Suppressor macrophage treated with lipopolysaccharide for 4 hours (primary cell): ENCODE measurements around the gene CHORDC1.
A peak's percentile ranks its signal among the peaks of the same experiment; 100 is the strongest.
"Not testable (repeated sequence)": the region's sequence is repeated elsewhere in the genome, so short reads cannot be mapped to it uniquely, and the experiment has no call there.

Source experiments
- DNase-seq: peaks from one replicate; pipeline ENCODE4 v3.0.0-alpha.2; 2020

Gene CHORDC1

DNA sequence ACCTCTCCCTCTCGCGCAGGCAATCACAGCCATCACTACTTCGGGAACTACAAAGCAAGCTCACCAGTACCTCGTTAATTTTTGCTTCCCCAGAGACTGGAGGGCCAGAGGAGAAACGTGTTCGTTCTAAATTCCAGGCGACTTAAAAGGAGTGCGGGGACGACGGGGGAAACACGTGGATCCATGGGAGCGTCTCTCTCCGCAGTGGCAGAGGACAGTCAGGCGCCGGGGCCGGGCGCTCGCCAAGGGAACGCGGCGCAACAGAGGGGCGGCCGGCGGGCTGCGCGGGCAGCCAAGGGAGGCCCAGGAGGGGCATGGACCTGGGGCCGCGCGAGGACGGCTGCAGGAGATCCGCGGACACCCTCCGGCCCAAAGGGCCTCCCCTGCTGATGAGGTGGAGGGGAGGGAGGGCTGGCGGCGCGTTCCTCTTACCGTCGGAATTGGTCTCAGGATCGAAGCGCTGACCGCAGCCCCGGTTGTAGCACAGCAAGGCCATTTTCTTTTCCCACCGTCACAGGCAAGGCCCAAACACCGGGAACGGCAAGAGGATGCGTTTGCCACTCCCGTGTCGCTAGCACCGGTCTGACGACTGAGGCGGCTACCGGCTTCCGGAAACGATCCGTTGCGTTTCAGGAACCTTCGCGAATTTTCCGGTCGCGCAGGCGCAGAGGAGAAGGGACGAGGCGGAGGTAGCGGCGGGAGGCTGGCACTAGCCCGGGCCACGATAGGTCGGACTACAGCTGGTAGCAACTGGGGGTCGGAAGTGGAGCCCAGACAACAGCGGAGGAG lies at the start of gene CHORDC1:
Gene CHORDC1 (minus strand): TSS at position 591 of the 789 bp plus-strand sequence. CDS start 95 bp downstream, at position 496.
- DNase-seq, result peak; percentile 96

GRCh38 chr11:90257158-90257525 lies 34.3 kb upstream of the CHORDC1 start:
- no peak for DNase-seq

DNA sequence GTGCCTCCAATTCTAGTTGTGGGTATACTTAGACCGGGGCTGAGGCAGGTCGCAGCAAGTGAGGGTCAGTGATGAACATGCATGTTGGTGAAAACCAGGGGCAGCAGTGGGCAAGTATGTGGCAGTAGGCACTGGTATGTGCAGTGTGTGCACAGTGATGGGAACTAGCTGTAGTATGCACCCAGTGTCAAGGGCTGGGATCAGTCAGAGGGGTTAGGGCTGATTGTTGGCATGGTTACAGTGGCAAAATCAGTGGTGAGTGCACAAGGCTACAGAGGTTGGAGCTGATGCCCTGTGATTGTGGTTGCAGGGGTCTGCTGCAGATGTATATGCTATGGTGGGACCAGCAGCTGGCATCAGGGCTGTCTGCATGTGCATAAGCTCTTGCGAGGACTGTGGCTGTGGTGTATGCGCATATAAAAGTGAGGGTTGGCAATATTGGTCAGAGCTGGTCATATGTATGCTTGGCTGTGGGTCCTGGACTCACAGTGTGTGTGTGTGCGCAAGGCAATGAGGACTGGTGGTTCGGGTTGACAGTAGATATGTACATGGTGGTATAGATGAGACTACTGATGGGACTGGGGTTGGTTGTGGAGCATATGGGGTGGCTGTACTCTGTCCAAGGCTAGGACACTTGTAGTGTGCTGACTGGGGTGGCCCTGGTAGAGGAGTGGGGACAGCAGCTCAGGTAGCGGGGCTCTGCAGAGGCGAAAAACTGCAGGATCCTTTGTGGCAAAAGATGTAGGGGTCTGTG lies 33.7 kb upstream of the CHORDC1 start:
- DNase-seq, result no peak

DNA sequence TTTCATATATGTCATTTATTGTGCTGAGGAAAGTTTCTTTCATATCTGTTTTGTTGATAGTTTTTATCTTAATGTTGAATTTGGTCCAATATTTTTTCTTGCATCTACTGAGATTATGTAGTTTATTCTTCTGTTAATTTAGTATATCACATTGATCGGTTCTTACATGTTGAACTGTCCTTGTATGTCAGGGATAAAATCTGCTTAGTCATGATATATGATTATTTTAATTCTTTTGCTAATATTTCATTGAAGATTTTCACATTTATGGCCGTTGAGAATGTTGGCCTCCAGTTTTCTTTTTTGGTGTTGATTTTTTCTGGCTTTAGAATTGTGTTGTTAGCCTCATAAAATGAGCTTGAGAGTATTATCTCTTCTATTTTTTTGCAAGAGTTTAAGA lies 31.2 kb upstream of the CHORDC1 start:
- DNase-seq, result no peak

- no peak for DNase-seq
Observed at GRCh38 chr11:90252053-90252452, 29.2 kb upstream of the CHORDC1 start.

DNA sequence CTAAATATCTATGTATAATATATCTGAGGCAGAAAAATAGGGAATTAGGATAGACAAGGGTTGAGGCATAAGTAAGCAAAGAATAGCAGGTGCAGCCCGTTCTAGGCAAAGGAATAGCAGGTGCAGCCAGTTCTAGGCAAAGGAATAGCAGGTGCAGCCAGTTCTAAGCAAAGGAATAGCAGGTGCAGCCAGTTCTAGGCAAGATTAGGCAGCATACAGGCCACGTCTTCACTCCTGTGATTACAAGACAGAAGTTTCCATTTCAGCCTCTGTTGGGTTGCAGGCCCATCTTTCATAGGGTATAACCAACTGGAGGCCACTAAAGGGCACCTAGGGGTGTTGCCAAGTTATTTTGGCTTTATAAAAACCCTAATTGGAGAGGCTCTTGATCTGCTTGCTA lies 28.8 kb upstream of the CHORDC1 start:
- DNase-seq, result no peak

DNA sequence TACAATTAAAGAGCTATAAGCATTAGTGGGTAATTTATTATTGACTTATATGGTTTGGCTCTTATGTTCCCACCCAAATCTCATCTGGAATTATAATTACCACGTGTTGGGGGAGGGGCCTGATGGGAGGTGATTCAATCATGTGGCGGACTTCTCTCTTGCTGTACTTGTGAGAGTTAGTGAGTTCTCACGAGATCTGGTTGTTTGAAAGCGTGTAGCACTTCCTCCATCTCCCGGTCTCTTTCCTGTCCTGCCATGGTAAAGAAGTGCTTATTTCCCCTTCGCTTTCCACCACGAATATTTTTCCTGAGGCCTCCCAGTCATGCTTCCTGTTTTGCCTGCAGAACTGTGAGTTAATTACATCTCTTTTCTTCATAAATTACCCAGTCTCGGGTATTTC lies 28.1 kb upstream of the CHORDC1 start:
- peak; percentile 14 for DNase-seq

DNA sequence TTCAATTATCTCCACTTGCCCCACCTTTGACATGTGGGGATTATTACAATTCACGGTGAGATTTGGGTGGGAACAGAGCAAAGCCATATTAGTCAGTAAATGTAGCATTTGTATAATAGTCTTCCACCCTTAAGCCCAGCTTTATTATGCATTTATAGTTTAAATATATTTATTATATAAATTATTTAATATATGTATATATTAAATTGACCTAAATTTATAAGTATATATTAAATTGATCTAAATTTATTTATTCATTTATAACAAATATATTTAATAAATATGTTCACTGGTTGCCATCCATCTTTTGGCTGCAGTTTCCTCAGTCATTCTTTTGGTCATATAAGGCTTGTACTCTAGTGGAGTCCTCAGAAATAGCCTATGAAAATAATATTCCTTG lies 23.6 kb upstream of the CHORDC1 start:
- DNase-seq, result no peak

GRCh38 chr11:90243534-90243933 lies 20.7 kb upstream of the CHORDC1 start:
- no peak for DNase-seq

DNA sequence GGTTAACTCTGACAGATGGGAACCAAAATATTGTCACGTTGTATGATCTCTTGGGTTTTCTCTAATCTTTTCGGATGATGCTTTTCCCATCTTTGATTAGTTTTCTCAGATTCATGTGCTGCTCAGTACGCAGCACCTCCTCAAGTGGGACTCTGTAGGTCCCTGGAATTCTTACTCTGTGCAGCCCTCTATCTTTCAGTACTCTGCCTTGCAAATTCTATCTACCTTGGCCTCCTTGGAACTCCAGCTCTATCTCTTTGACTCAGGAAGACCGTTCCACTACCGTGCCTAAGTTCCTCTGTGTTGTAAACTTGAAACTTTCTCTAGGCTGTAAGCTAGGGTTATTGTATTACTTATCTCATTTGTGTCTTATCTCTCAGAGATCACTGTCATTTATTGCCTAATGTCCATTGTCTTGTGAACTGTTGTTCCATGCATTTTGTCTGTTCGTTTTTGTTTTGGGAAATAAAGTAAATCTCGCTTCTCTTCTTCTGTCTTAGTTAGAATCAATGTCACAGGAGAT lies 20.1 kb upstream of the CHORDC1 start:
- no peak for DNase-seq

GRCh38 chr11:90241414-90241813 lies 18.6 kb upstream of the CHORDC1 start:
- DNase-seq, result no peak

DNA sequence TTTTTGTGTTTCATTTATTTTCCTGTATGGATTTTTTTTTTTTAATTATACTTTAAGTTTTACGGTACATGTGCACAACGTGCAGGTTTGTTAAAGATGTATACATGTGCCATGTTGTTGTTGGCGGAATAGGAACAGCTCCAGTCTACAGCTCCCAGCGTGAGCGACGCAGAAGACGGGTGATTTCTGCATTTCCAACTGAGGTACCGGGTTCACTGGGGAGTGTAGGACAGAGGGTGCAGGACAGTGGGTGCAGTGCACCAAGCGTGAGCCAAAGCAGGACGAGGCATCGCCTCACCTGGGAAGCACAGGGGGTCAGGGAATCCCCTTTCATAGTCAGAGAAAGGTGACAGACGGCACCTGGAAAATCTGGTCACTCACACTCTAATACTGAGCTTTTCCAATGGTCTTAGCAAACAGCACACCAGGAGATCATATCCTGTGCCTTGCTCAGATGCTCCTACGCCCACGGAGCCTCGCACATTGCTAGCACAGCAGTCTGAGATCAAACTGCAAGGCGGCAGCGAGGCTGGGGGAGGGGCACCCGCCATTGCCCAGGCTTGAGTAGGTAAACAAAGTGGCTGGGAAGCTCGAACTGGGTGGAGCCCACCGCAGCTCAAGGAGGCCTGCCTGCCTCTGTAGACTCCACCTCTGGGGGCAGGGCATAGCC lies 17.3 kb upstream of the CHORDC1 start:
- DNase-seq, result not testable (repeated sequence)

DNA sequence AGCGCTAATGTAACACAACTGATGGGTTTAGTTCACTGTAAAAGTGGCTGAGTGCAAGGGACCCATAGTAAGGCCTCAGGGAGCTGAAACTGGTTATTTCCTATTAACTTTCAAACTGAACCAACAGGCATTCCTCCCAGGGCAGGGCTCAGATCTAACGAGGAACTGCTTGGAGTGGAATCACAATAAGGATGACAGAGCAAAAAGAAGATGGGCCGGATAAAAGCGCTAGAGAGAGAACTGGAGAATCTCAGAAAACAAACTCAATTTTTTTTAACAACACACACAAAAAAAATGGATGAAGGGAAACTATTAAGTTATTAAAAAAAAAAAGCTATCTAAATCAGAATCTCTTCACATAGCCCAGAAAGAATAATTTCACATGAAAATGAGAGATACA lies 14.2 kb upstream of the CHORDC1 start:
- DNase-seq, result no peak

GRCh38 chr11:90235526-90235925 lies 12.7 kb upstream of the CHORDC1 start:
- no peak for DNase-seq

- no peak for DNase-seq
Observed at GRCh38 chr11:90234977-90235376, 12.1 kb upstream of the CHORDC1 start.

DNA sequence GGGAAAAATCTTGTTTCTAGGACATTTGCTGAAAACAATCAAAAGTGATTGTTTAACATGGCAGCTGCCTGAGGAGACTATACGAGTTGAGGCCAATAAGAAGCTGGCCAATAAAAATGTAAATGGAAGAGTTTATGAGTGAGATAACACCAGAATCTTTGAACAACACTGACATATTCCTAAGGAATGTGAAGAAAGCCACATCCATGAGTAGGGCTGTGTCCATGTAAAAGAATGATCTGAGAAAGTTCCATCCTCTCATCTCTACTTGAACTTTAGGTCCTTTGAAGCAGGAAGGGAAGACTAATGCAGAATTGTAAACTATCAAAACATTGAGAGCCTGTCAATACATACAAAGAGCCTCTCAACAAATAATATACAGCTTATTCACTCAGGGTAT lies 6.9 kb upstream of the CHORDC1 start:
- DNase-seq, result no peak

DNA sequence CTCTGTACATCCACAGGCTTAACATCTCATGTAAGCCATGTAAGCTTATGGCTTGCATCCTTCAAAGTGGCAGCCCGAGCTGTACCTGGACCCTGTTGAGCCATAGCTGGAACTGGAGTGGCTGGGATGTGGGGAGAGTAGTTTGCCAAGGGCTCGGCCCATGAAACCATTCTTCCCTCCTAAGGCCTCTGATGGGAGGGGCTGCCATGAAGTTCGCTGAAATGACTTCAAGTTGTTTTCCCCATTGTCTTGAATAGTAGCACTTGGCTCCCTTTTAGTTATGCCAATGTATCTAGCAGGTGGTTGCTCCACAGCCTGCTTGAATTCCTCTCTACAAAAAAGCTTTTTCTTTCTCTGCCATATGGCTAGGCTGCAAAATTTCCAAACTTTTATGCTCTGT lies 5.2 kb upstream of the CHORDC1 start:
- DNase-seq, result no peak

DNA sequence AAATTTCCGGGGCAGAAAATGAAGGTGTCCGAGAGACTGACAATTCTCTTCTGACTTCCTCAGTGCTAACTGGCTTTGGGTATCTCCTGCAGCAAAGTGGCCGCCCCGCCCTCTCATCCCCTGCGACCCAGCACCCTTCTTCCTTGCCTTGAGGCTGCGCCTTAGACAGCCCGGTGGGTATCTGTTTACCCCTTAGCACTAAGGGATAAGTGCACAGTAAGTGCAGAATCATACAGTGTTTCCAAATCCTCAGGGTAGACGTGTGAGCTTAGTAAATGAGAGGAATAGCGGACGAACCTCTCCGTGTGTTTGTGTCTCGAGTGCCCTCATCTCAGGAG lies 368 bp upstream of the CHORDC1 start:
- DNase-seq, result no peak

DNA sequence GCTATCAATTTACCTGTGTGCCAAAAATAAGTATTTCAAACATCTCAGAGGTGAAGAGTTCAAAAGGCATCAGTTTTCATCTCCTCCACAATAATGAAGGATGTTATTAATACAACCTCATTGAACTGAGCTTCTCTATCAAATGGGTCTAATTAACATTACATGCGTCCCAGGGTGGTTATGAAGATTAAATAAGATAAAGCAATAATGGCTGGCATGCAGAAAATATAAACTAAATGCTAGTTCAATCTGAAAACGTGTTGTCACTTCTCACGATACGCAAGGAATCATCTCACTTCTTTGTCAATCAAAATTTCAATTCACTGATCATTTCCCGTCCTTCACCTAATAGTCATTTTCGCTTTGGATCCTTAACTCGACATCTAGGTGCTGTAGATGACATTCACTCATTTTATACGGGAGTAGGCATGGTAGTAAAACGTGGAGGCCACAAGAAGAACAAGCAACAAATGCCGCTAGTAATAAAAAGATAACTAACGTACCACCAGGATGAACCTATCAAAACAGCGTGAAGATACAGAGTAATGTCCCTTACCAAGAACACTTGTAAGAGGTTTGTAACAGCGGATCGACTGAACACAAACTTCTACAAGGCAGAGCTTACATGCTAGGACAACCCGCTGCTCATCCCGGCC lies 918 bp downstream of the CHORDC1 start:
- DNase-seq, result no peak

DNA sequence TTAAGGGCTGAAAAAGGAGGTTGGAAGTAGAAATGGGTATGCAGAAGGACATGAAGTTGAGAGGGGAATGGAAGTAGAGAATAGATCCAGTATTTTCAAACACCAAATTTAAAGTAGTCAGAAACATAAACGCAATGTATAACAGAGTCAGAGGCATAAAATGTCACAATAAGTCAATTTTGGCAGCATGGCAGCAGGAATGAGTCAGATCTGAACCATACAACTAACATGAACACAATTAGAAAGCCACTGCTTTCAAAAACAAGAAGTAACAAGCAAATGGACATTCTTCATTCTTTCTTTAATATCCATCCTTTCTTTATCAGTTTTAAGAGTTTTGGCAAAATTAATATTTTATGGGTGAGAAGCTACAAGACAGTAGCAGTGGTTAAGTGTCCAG lies 2.5 kb downstream of the CHORDC1 start:
- peak; percentile 56 for DNase-seq

DNA sequence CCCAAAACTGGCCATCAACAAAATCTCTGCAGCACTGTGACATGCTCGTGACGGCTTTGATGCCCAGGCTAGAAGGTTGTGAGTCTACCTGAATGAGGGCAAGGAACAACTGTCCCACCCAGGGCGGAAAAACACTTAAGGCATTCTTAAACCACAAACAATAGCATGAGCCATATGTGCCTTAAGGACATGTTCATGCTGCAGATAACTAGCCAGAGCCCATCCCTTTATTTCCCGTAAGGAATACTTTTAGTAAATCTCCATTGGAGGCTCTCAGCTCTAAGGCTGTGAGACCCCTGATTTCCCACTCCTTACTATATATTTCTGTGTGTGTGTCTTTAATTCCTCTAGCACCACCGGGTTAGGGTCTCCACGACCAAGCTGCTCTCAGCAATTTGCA lies 3.4 kb downstream of the CHORDC1 start:
- no peak for DNase-seq

DNA sequence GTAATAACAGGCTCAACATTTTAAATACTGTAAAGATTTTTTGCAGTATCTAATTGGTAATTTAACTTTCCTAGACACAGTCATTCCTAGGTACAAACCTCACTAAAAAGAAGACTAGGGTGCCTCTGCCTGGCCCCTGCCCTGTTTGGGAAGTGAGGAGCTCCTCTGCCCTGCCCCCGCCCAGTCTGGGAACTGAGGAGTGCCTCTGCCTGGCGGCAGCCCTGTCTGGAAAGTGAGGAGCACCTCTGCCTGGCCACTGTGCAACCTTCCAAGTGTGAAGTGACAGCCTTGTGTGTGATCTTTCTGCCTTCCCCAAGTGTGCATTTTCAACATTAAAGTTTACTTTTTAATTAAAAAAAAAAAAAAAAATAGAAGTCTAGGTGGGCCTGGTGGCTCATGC lies 4.2 kb downstream of the CHORDC1 start:
- DNase-seq, result no peak

- DNase-seq, result no peak
Observed at GRCh38 chr11:90216611-90217010, 6.2 kb downstream of the CHORDC1 start.
